Neural crest cell (in vitro differentiated cells): ENCODE data around the gene DISC1. TPM values are rescaled to one million over a fixed set of nuclear protein-coding genes. Genes with fewer than 3 reads are reported as not detected.

Experiments
- DNase-seq: peaks from one replicate; pipeline ENCODE4 v3.0.0; 2021; ENCODE audit warnings: low read depth, mixed read lengths, low spot score
- H3K27ac Mint-ChIP-seq: one replicate; pipeline ENCODE4 v1.8.0; 2021; ENCODE audit warnings: mild to moderate bottlenecking, mixed read lengths; ENCODE audit not compliant: unreplicated experiment
- H3K27me3 Mint-ChIP-seq: 2 replicates; pipeline ENCODE4 v1.8.0; 2021; ENCODE audit warnings: low read depth, mild to moderate bottlenecking, mixed read lengths
- H3K36me3 Mint-ChIP-seq: 2 replicates; pipeline ENCODE4 v1.8.0; 2021; ENCODE audit warnings: low read depth, mild to moderate bottlenecking, mixed read lengths
- H3K4me1 Mint-ChIP-seq: 2 replicates; pipeline ENCODE4 v1.8.0; 2021; ENCODE audit warnings: mixed read lengths
- H3K4me3 Mint-ChIP-seq: one replicate; pipeline ENCODE4 v1.8.0; 2021; ENCODE audit warnings: mild to moderate bottlenecking, mixed read lengths
- H3K9me3 Mint-ChIP-seq: 2 replicates; pipeline ENCODE4 v1.8.0; 2021; ENCODE audit warnings: mixed read lengths
- total RNA-seq: library from RNA; stranded (reverse); gene quantifications from 2 replicates; pipeline ENCODE4 v1.2.1, GENCODE V29; 2021
- TF ChIP-seq, protein P1 (sequence below): fragments of 200-600 bp; sonication (generic); conservative IDR thresholded peaks from 2 replicates; pipeline ENCODE4 v1.5.0; 2021; ENCODE audit warnings: antibody characterized with exemption, mild to moderate bottlenecking

The DISC1 gene
- total RNA-seq, 1 donor from 2014 or later: 13.7 TPM

DNA sequence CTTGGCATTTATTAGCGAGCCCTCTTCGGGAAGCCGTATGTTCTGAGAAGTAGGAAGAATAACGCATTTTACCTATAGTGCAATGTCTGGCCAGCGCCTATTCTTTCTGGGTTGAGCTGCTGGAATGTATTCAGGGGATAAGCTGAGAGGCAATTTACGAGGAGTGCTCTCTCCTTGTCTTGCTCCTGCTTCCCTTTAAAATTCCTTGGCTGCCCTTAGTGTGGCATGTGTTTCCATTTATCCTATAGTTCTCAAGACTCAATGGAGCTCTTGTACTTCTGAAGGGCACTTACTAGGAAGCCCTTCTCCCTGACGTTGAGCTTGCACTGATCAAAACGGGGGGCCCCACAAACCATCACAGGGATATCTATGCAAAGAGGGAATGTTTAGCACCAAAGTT lies 364.6 kb downstream of the DISC1 start:
- Mint-ChIP-seq H3K4me1 (peaks cover 28% of the 10 kb centered on the region), H3K36me3 (no peaks in the 10 kb centered on the region), H3K27me3 (no peaks in the 10 kb centered on the region), H3K27ac (peak overlapping the region; percentile 22), H3K9me3 (no peaks in the 10 kb centered on the region), H3K4me3 (no peak overlapping the region)
- no peak for DNase-seq
- TF ChIP-seq, protein P1, sequence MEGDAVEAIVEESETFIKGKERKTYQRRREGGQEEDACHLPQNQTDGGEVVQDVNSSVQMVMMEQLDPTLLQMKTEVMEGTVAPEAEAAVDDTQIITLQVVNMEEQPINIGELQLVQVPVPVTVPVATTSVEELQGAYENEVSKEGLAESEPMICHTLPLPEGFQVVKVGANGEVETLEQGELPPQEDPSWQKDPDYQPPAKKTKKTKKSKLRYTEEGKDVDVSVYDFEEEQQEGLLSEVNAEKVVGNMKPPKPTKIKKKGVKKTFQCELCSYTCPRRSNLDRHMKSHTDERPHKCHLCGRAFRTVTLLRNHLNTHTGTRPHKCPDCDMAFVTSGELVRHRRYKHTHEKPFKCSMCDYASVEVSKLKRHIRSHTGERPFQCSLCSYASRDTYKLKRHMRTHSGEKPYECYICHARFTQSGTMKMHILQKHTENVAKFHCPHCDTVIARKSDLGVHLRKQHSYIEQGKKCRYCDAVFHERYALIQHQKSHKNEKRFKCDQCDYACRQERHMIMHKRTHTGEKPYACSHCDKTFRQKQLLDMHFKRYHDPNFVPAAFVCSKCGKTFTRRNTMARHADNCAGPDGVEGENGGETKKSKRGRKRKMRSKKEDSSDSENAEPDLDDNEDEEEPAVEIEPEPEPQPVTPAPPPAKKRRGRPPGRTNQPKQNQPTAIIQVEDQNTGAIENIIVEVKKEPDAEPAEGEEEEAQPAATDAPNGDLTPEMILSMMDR: no peak

DNA sequence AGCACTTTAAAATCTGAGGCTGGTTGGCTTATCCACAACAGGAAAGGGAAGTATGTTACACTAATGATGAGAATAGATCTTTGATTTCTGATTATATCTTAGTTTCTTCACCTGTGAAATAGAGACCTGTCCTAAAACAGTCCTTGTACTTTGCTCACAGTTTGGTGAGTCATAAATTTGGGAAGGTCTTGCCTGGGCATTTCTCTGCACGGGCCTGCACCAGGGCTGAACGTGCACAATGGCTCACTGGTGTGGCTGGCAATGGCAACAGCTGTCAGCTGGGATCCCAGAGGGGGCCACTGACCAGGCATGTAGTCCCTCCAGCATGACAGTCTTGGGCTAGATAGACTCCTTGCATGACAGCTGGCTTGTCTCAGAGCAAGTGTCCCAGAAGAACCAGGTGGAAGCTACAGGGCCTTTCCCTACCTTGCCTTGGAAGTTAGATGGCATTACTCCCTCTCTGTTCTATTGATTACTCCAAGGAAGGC lies 367.4 kb downstream of the DISC1 start:
- no peak for DNase-seq
- H3K4me3 Mint-ChIP-seq: no peak overlapping the region
- TF ChIP-seq, protein P1: no peak
- H3K9me3 Mint-ChIP-seq: no peaks in the 10 kb centered on the region
- H3K27me3 Mint-ChIP-seq: no peaks in the 10 kb centered on the region
- no peak overlapping the region for H3K27ac Mint-ChIP-seq
- peaks cover 2% of the 10 kb centered on the region for H3K36me3 Mint-ChIP-seq
- peaks cover 16% of the 10 kb centered on the region for H3K4me1 Mint-ChIP-seq

DNA sequence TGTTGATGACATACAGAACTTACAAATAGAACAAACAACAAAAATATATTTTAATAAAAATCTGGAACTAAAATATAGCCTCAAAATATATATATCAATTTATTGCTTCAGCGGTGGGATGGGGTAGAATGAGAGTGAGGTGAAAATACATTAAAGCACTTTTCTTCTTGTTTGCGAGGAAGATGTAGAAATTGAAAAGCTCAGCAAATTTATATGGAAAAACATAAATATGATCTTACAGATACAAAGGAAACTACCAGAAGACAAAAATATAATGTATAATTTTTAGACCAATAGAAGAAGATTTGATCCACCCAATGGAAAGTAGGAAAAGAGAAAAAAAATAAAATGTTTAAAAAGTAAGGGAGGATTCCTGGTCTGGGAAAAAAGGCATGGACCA lies 372.2 kb downstream of the DISC1 start:
- H3K4me3 Mint-ChIP-seq: no peak overlapping the region
- DNase-seq: no peak
- no peaks in the 10 kb centered on the region for H3K4me1 Mint-ChIP-seq
- TF ChIP-seq, protein P1: no peak
- H3K36me3 Mint-ChIP-seq: peaks cover 6% of the 10 kb centered on the region
- no peaks in the 10 kb centered on the region for H3K9me3 Mint-ChIP-seq
- H3K27ac Mint-ChIP-seq: no peak overlapping the region
- no peaks in the 10 kb centered on the region for H3K27me3 Mint-ChIP-seq

DNA sequence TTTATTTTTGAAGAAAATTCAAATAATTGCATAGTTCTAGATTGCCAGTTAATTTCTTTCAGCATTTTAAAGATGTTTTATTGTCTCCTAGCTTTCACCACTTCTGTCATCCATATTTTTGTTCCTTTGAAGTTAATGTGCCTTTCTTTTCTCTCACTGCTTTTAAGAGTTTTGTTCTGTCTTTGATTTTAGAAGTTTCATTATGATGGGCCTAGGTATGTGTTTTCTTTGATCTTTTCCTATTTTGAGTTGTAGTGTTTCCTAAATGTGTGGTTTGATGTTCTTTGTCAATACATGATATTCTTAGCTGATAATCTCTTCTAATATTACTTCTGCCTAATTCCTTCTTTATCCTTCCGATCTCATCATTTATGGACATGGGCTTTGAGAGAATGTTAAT lies 378.7 kb downstream of the DISC1 start:
- DNase-seq: no peak
- TF ChIP-seq, protein P1: no peak
- H3K4me1 Mint-ChIP-seq: no peaks in the 10 kb centered on the region
- H3K27ac Mint-ChIP-seq: no peak overlapping the region
- peaks cover 11% of the 10 kb centered on the region for H3K36me3 Mint-ChIP-seq
- no peak overlapping the region for H3K4me3 Mint-ChIP-seq
- peaks cover 6% of the 10 kb centered on the region for H3K9me3 Mint-ChIP-seq
- H3K27me3 Mint-ChIP-seq: no peaks in the 10 kb centered on the region

DNA sequence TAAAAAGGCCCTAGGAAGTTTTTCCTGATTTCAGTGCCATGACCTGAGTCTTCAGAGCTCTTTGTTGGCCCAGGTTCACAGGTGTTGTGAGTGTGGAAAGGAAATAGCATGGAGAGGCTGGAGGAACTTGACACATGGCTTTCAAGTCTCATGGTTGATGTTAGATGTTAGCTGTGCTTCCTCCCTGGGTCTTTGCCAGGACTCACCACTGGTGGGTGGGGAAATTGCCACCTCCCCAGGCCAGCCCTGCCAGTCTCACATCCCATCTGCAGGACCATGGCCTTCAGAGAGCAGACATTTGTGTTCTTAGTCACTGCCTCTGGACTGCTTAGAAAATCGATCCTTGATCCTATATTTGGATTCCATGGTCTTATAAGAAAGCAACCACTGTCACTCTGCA lies 383.2 kb downstream of the DISC1 start:
- H3K9me3 Mint-ChIP-seq: peaks cover 6% of the 10 kb centered on the region
- no peaks in the 10 kb centered on the region for H3K27me3 Mint-ChIP-seq
- H3K27ac Mint-ChIP-seq: no peak overlapping the region
- H3K36me3 Mint-ChIP-seq: peaks cover 11% of the 10 kb centered on the region
- TF ChIP-seq, protein P1: no peak
- DNase-seq: no peak
- no peak overlapping the region for H3K4me3 Mint-ChIP-seq
- H3K4me1 Mint-ChIP-seq: no peaks in the 10 kb centered on the region

DNA sequence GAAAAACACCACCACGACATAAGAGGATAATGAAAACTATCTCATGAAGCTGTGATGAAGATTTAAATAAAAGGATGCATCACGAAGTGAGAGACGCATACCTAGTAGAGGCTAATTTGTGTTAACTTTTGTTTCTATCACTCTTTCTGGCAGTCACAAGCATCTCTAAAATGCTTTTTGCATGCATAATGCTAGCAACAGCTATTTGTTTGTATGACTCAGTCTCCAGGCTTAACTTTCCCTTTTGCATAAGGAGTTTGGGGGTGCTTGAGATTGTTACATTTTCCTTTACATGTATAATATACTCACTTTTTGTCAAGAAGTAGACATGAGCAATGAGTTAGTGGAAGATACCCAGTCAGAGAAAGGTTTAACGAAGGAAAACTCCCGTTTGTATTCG lies 385.4 kb downstream of the DISC1 start:
- TF ChIP-seq, protein P1: no peak
- no peaks in the 10 kb centered on the region for H3K9me3 Mint-ChIP-seq
- H3K4me1 Mint-ChIP-seq: no peaks in the 10 kb centered on the region
- peaks cover 2% of the 10 kb centered on the region for H3K36me3 Mint-ChIP-seq
- peak overlapping the region; percentile 77 for H3K27ac Mint-ChIP-seq
- H3K4me3 Mint-ChIP-seq: no peak overlapping the region
- DNase-seq: no peak
- H3K27me3 Mint-ChIP-seq: no peaks in the 10 kb centered on the region
